GM19324 (cell line): ENCODE data around the gene RFTN2.
"Not testable (repeated sequence)": the region's sequence is repeated elsewhere in the genome, so short reads cannot be mapped to it uniquely, and the experiment has no call there.

Source experiments
- ATAC-seq: cut with Tn5 transposase; IDR thresholded peaks from one replicate; pipeline ENCODE4 v1.9.1; 2021; ENCODE audit warnings: mild to moderate bottlenecking, moderate library complexity; ENCODE audit not compliant: unreplicated experiment, low FRiP score

The RFTN2 gene

DNA sequence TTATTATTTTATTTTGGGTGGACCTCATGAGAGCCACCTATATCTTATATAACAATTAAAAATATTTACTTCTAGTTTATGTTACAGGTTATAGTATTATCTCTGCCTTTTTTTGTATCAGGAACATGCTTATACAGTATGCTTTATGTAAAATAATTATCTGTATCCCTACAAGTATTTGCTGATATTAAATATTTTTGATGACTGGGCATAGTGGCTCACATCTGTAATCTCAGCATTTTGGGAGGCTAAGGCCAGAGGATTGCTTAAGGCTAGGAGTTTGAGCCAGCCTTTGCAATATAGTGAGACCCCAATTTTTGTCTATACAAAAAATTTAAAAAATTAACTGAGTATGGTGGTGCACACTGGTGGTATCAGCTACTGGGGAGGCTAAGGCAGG lies 119.9 kb downstream of the RFTN2 start:
- ATAC-seq = no peak

DNA sequence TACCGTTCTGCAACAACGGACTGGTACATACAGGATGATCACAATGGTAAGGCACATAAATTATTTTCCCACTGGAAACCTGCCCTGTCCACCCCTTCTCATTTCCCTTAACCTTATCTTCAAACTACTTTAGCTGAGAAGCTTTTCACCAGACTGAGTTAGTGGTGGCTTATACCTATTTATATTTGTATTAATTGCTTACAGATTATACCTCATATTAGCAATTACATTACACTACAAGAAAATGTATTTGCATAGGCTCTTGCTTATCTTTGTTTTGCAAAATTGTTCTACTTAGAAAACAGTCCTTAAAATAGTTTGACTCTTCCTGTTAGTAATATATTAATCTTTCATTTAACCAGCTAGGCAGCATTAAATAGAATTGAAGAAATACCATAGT lies 124.1 kb downstream of the RFTN2 start:
- ATAC-seq = not testable (repeated sequence)

DNA sequence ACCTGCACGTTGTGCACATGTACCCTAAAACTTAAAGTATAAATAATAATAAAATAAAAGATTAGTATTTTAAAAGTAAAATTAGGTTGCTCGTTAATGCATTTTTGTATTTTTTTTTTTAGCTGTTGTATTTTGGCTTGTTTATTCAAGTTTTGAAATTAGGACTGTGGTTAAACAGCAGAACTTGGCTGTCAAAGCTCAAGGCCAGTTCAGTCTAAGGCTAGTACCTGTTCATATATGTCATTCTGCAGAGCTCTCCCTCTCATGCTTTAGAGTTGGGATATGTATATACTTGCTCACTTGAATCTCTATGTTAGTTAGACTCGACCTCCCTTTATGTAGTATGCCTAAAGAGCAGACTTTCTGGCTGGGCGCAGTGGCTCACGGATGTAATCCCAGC lies 126.8 kb downstream of the RFTN2 start:
- no peak for ATAC-seq

GRCh38 chr2:197547163-197547900 lies 128.1 kb downstream of the RFTN2 start:
- no peak for ATAC-seq

GRCh38 chr2:197543206-197543605 lies 132.2 kb downstream of the RFTN2 start:
- no peak for ATAC-seq

GRCh38 chr2:197539734-197540133 lies 135.7 kb downstream of the RFTN2 start:
- ATAC-seq = no peak

- no peak for ATAC-seq
These were observed 137.0 kb downstream of the RFTN2 start for GRCh38 chr2:197538412-197538811.
